ENCODE results near the gene ASGR2. TPM values are rescaled to one million over a fixed set of nuclear protein-coding genes. Genes with fewer than 3 reads are reported as not detected.
"Not testable (repeated sequence)": the region's sequence is repeated elsewhere in the genome, so short reads cannot be mapped to it uniquely, and the experiment has no call there.

ASGR2 gene
- not detected in 2 replicates for total RNA-seq (ENCODE audit: low replicate concordance)

- Histone ChIP-seq H3K36me3 (no peaks in the 10 kb centered on the region), H3F3A (ENCODE audit: low read depth) (no peaks in the 10 kb centered on the region), H3K4me3 (no peak within 1 kb of the TSS), H4K20me1 (ENCODE audit: low read depth) (no peaks in the 10 kb centered on the region), H3K9me3 (ENCODE audit: low read depth) (no peaks in the 10 kb centered on the region), H3K4me1 (no peaks in the 10 kb centered on the region), H3K27ac (no peak within 1 kb of the TSS), H2AFZ (replicated peaks) (no peak within 1 kb of the TSS), H3K27me3 (no peaks in the 10 kb centered on the region), H3K4me2 (no peak within 1 kb of the TSS), H3K9ac (no peak within 1 kb of the TSS), H3K79me2 (ENCODE audit: low read depth) (no peaks in the 10 kb centered on the region)
- Mint-ChIP-seq H3K27me3 (ENCODE audit: insufficient read depth, low read depth) (peaks cover 6% of the 10 kb centered on the region), H3K36me3 (no peaks in the 10 kb centered on the region), H3K4me1 (peaks cover 30% of the 10 kb centered on the region), H3K4me3 (no peak within 1 kb of the TSS), H3K9me3 (peaks cover 2% of the 10 kb centered on the region), H3K27ac (peak within 1 kb of the TSS; percentile 89)
- no peak for DNase-seq (ENCODE audit: low spot score)
- no peak for TF ChIP-seq CTCF (IDR thresholded peaks at IDR 0.05)
- no peak for TF ChIP-seq EZH2 (IDR thresholded peaks at IDR 0.05)
- no peak for TF ChIP-seq EZH2phosphoT487 (IDR thresholded peaks at IDR 0.05)
Observed at GRCh38 chr17:7114241-7114874, at the start of gene ASGR2. Gene ASGR2, minus strand, starts transcription at chr17:7114822. Its CDS starts 582 bp downstream, at chr17:7114240.

- H3K4me1 Mint-ChIP-seq; H3K27me3 Mint-ChIP-seq (ENCODE audit: insufficient read depth, low read depth); H3K4me2 ChIP-seq; H3K4me3 ChIP-seq; H3K4me3 Mint-ChIP-seq; H3K9ac ChIP-seq; H3K9me3 Mint-ChIP-seq; H3K79me2 ChIP-seq (ENCODE audit: low read depth); H3K27ac ChIP-seq; H4K20me1 ChIP-seq (ENCODE audit: low read depth); H2AFZ ChIP-seq (replicated peaks); DNase-seq (ENCODE audit: low spot score); H3K36me3 ChIP-seq; H3K4me1 ChIP-seq; H3F3A ChIP-seq (ENCODE audit: low read depth); H3K9me3 ChIP-seq (ENCODE audit: low read depth); H3K27me3 ChIP-seq; H3K36me3 Mint-ChIP-seq: not testable (repeated sequence)
- peak overlapping the region; percentile 5 for H3K27ac Mint-ChIP-seq
Observed at GRCh38 chr17:7159571-7159970, 44.9 kb upstream of the ASGR2 start.

- not testable (repeated sequence) for DNase-seq (ENCODE audit: low spot score); H3K9me3 ChIP-seq (ENCODE audit: low read depth); H3K27ac ChIP-seq; H3K27me3 ChIP-seq; H3K4me3 ChIP-seq; H3K4me2 ChIP-seq; H3K79me2 ChIP-seq (ENCODE audit: low read depth); H3K4me3 Mint-ChIP-seq; H3K27ac Mint-ChIP-seq; H2AFZ ChIP-seq (replicated peaks); H3K36me3 ChIP-seq; H3F3A ChIP-seq (ENCODE audit: low read depth); H3K9me3 Mint-ChIP-seq; H3K27me3 Mint-ChIP-seq (ENCODE audit: insufficient read depth, low read depth); H3K36me3 Mint-ChIP-seq; H3K9ac ChIP-seq; H4K20me1 ChIP-seq (ENCODE audit: low read depth); H3K4me1 ChIP-seq; H3K4me1 Mint-ChIP-seq
Observed at GRCh38 chr17:7158424-7158823, 43.8 kb upstream of the ASGR2 start.

GRCh38 chr17:7156342-7156940 is 41.8 kb upstream of the ASGR2 start:
- no peak for DNase-seq (ENCODE audit: low spot score)
- no peak overlapping the region for H2AFZ ChIP-seq (replicated peaks)
- Mint-ChIP-seq H3K4me1 (peaks cover 3% of the 10 kb centered on the region), H3K9me3 (no peaks in the 10 kb centered on the region), H3K36me3 (no peaks in the 10 kb centered on the region), H3K27ac (no peak overlapping the region), H3K4me3 (no peak overlapping the region), H3K27me3 (ENCODE audit: insufficient read depth, low read depth) (peaks cover 5% of the 10 kb centered on the region)
- no peaks in the 10 kb centered on the region for H3F3A ChIP-seq (ENCODE audit: low read depth)
- peaks cover 6% of the 10 kb centered on the region for H3K27me3 ChIP-seq
- no peak overlapping the region for H3K27ac ChIP-seq
- no peak overlapping the region for H3K4me2 ChIP-seq
- no peak overlapping the region for H3K9ac ChIP-seq
- H3K79me2 ChIP-seq (ENCODE audit: low read depth): no peaks in the 10 kb centered on the region
- H3K4me3 ChIP-seq: no peak overlapping the region
- H3K4me1 ChIP-seq: no peaks in the 10 kb centered on the region
- TF ChIP-seq EZH2 (IDR thresholded peaks at IDR 0.05) (no peak), EZH2phosphoT487 (IDR thresholded peaks at IDR 0.05) (no peak), CTCF (IDR thresholded peaks at IDR 0.05) (no peak)
- no peaks in the 10 kb centered on the region for H4K20me1 ChIP-seq (ENCODE audit: low read depth)
- no peaks in the 10 kb centered on the region for H3K9me3 ChIP-seq (ENCODE audit: low read depth)
- H3K36me3 ChIP-seq: no peaks in the 10 kb centered on the region

Measured in neural progenitor cell (in vitro differentiated cells).